Endothelial cell of umbilical vein (primary cell): ENCODE results near the gene IDH1. TPM values are rescaled to one million over a fixed set of nuclear protein-coding genes. Genes with fewer than 3 reads are reported as not detected.

Source experiments
- BruUV-seq: library from RNA; stranded (reverse); fragments of 400-500 nt; replicated peaks from 2 replicates; lab custom pipeline; 2021; lab: Mats Ljungman, UMichigan
- CTCF ChIA-PET: fragments of 300-600, 350-600 bp; sonication (Branson Sonifier 250); formaldehyde crosslinking; loops from one replicate; lab custom pipeline; 2021; ENCODE audit warnings: antibody characterized with exemption, inconsistent platforms; lab: Charles Lee
- POLR2A ChIA-PET: fragments of 300-600, 350-600 bp; sonication (Branson Sonifier 250); formaldehyde crosslinking; loops from one replicate; lab custom pipeline; 2021; ENCODE audit warnings: antibody characterized with exemption, inconsistent platforms; lab: Charles Lee
- DNase-seq: peaks from one replicate; pipeline ENCODE4 v3.0.0-alpha.2; 2011; ENCODE audit warnings: low read depth, low spot score
- FAIRE-seq: peaks from 2 replicates; lab custom pipeline; 2011; peaks lifted over from hg19 to GRCh38; lab: Jason Lieb, UNC
- H2AFZ ChIP-seq: 2 replicates; pipeline ENCODE4 v1.6.0; 2012; ENCODE audit warnings: low read depth, low read length, control low read depth, inconsistent platforms
- H3K27ac ChIP-seq: 2 replicates; pipeline ENCODE4 v1.5.1; 2011; ENCODE audit warnings: low read depth, mild to moderate bottlenecking, control low read depth, low read length, moderate library complexity; ENCODE audit not compliant: insufficient read depth
- H3K27me3 ChIP-seq, 2 experiments: 2 replicates each; pipeline versions ENCODE4 v1.6.0 to v1.6.1; 2011; ENCODE audit warnings: low read length in 2 of 2, mixed read lengths in 1 of 2; ENCODE audit not compliant: control insufficient read depth in 2 of 2, insufficient read depth in 2 of 2
- H3K36me3 ChIP-seq, 2 experiments: 2 replicates in 1 of 2; 3 replicates in 1 of 2; pipeline ENCODE4 v1.5.1; 2011; ENCODE audit warnings: low read length in 2 of 2, mild to moderate bottlenecking in 1 of 2, moderate library complexity in 1 of 2; ENCODE audit not compliant: control insufficient read depth in 2 of 2, insufficient read depth in 2 of 2; ENCODE audit errors: extremely low read depth in 1 of 2
- H3K4me1 ChIP-seq: 3 replicates; pipeline ENCODE4 v1.5.1; 2011; ENCODE audit warnings: mild to moderate bottlenecking, low read length; ENCODE audit not compliant: control insufficient read depth, insufficient read depth; ENCODE audit errors: extremely low read depth
- H3K4me2 ChIP-seq: 2 replicates; pipeline ENCODE4 v1.6.1; 2011; ENCODE audit warnings: low read length, control low read depth, mixed read lengths; ENCODE audit not compliant: insufficient read depth
- H3K4me3 ChIP-seq, 3 experiments: fragments of 200-600 bp in 1 of 3; sonication (generic), shearing (Covaris generic) in 1 of 3; replicated peaks in 1 of 3; 2 replicates each; pipeline ENCODE4 v1.5.1; 2011 to 2016; ENCODE audit warnings: control low read depth in 3 of 3, low read length in 3 of 3, mild to moderate bottlenecking in 2 of 3, inconsistent platforms in 1 of 3, low read depth in 1 of 3, moderate library complexity in 1 of 3; ENCODE audit not compliant: insufficient read depth in 1 of 3
- H3K79me2 ChIP-seq: 2 replicates; pipeline ENCODE4 v1.6.0; 2012; ENCODE audit warnings: low read length, inconsistent platforms; ENCODE audit not compliant: control insufficient read depth, insufficient read depth
- H3K9ac ChIP-seq: replicated peaks from 2 replicates; pipeline ENCODE3; 2011; ENCODE audit warnings: low read length, control low read depth; ENCODE audit not compliant: insufficient read depth; ENCODE audit errors: extremely low read depth
- H3K9me1 ChIP-seq: replicated peaks from 3 replicates; pipeline ENCODE4 v1.6.0; 2011; ENCODE audit warnings: mild to moderate bottlenecking, low read length; ENCODE audit not compliant: control insufficient read depth, insufficient read depth; ENCODE audit errors: extremely low read depth
- H3K9me3 ChIP-seq: replicated peaks from 2 replicates; pipeline ENCODE4 v1.5.1; 2012; ENCODE audit warnings: low read length, inconsistent platforms; ENCODE audit not compliant: control insufficient read depth, insufficient read depth
- H4K20me1 ChIP-seq: replicated peaks from 2 replicates; pipeline ENCODE3; 2011; ENCODE audit warnings: mild to moderate bottlenecking, low read length; ENCODE audit not compliant: control insufficient read depth, insufficient read depth; ENCODE audit errors: extremely low read depth
- CTCF ChIP-seq, 2 donors: IDR thresholded peaks; 1 replicate in 1 of 2; 2 replicates in 1 of 2; pipeline ENCODE4 v1.5.1; 2011; ENCODE audit warnings: low read length in 2 of 2, mild to moderate bottlenecking in 2 of 2, moderate library complexity in 2 of 2, control low read depth in 1 of 2, inconsistent platforms in 1 of 2, low read depth in 1 of 2; ENCODE audit not compliant: insufficient read depth in 1 of 2; ENCODE audit errors: extremely low read depth in 1 of 2
- EZH2 ChIP-seq: IDR thresholded peaks from 2 replicates; pipeline ENCODE4 v1.6.1; 2012; ENCODE audit warnings: borderline replicate concordance, low read depth, mild to moderate bottlenecking, moderate library complexity, low read length, inconsistent platforms; ENCODE audit not compliant: severe bottlenecking
- FOS ChIP-seq: IDR thresholded peaks from 2 replicates; pipeline ENCODE4 v1.6.1; 2011; ENCODE audit warnings: mild to moderate bottlenecking, low read length, moderate library complexity, borderline replicate concordance; ENCODE audit not compliant: insufficient read depth
- GATA2 ChIP-seq: IDR thresholded peaks from 2 replicates; pipeline ENCODE4 v1.7.0; 2011; ENCODE audit warnings: low read depth, mild to moderate bottlenecking, moderate library complexity, mixed read lengths, low read length; ENCODE audit not compliant: insufficient read length, insufficient read depth
- JUN ChIP-seq: IDR thresholded peaks from 2 replicates; pipeline ENCODE4 v1.6.1; 2011; ENCODE audit warnings: borderline replicate concordance, low read depth; ENCODE audit not compliant: insufficient read length, insufficient read depth
- MAX ChIP-seq: IDR thresholded peaks from 2 replicates; pipeline ENCODE4 v1.6.1; 2011; ENCODE audit not compliant: insufficient read depth, insufficient read length
- MYC ChIP-seq: IDR thresholded peaks from one replicate; pipeline ENCODE4 v1.6.1; 2011; ENCODE audit warnings: mild to moderate bottlenecking, low read depth, low read length
- POLR2A ChIP-seq: IDR thresholded peaks from 2 replicates; pipeline ENCODE4 v1.6.1; 2012; ENCODE audit warnings: low read depth, mild to moderate bottlenecking, control low read depth, low read length
- POLR2AphosphoS5 ChIP-seq: IDR thresholded peaks from 2 replicates; pipeline ENCODE4 v1.6.1; 2012; ENCODE audit warnings: low read depth, mild to moderate bottlenecking, control low read depth, low read length, moderate library complexity; ENCODE audit not compliant: insufficient read depth
- dilution Hi-C: fragments of 300-500 bp; cut with MboI; formaldehyde crosslinking; loops from one replicate; pipeline ENCODE4 v1.15.0; 2019; ENCODE audit warnings: low sequenced_read_pairs; ENCODE audit not compliant: extremely low pct_ligation_motif_present
- intact Hi-C: fragments of 100-400 bp; cut with micrococcal nuclease; formaldehyde crosslinking; loops from one replicate; pipeline ENCODE4 v1.10.0; 2022
- polyA plus RNA-seq, 4 experiments: library from polyadenylated mRNA; depleted of rRNA in 3 of 4; stranded (reverse) in 3 of 4; unstranded in 1 of 4; fragments of >200 nt; gene quantifications; 2 replicates each; pipeline versions ENCODE4 v1.2.1 to v1.2.3, GENCODE V29; 2011 to 2012; ENCODE audit warnings: missing spikeins in 1 of 4
- total RNA-seq: library from RNA; stranded (reverse); gene quantifications from 2 replicates; pipeline ENCODE4 v1.2.3, GENCODE V29; 2021

IDH1 gene
- total and polyA plus RNA-seq, 2 donors (not counting 3 experiments of a cell fraction or from before 2014, with no cell fraction given): 63.1 to 107 TPM

- DNase-seq (no peak), FAIRE-seq (no peak)
- BruUV-seq: no TSS peak
- intact Hi-C loops (no loop called here), dilution Hi-C loops (no loop called here)
- ChIA-PET CTCF (no interaction called here), POLR2A (no interaction called here)
- TF ChIP-seq FOS (no peak), JUN (no peak), MAX (no peak), POLR2AphosphoS5 (no peak), MYC (no peak), EZH2 (no peak), CTCF (IDR thresholded peaks at IDR 0.05; ENCODE audit: extremely low read depth in 1 of 2, insufficient read depth in 1 of 2, low read depth in 1 of 2, low read length in 2 of 2) (no peak), GATA2 (no peak), POLR2A (no peak)
- H3K4me3 ChIP-seq: no peak overlapping the region
- no peak overlapping the region for H3K27ac ChIP-seq
- H3K36me3 ChIP-seq: no peaks in the 10 kb centered on the region
- no peaks in the 10 kb centered on the region for H3K9me1 ChIP-seq
- H2AFZ ChIP-seq: no peak overlapping the region
- H3K79me2 ChIP-seq: no peaks in the 10 kb centered on the region
- no peaks in the 10 kb centered on the region for H3K4me1 ChIP-seq
- no peak overlapping the region for H3K9ac ChIP-seq
- no peak overlapping the region for H3K4me2 ChIP-seq
- no peaks in the 10 kb centered on the region for H4K20me1 ChIP-seq
- no peaks in the 10 kb centered on the region for H3K9me3 ChIP-seq
- H3K27me3 ChIP-seq: no peaks in the 10 kb centered on the region
Observed at GRCh38 chr2:208207769-208208168, 47.1 kb downstream of the IDH1 start.
